Measurements from ENCODE around the gene TRIP12.

The TRIP12 gene

DNA sequence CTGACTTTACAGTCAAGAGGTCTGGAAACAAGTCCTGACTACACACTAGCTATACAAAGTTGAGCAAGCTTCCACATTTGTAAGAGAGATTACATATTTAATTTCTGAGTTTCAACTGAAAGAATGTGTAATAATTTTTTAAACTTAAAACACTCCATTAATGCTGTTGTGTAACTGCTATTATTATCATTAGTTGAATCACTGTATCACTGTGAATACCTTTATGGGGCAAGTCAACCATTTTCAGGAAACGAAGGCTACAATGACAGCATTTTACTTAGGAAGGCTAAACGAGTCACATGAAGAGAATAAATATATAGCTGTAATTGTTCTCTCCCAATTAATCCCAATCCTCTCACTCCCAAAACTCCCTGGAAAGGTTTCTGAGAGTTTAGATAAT lies 46.3 kb downstream of the TRIP12 start:
- DNase-seq (ENCODE audit: low read depth), result no peak
- TF ChIP-seq, protein P1, sequence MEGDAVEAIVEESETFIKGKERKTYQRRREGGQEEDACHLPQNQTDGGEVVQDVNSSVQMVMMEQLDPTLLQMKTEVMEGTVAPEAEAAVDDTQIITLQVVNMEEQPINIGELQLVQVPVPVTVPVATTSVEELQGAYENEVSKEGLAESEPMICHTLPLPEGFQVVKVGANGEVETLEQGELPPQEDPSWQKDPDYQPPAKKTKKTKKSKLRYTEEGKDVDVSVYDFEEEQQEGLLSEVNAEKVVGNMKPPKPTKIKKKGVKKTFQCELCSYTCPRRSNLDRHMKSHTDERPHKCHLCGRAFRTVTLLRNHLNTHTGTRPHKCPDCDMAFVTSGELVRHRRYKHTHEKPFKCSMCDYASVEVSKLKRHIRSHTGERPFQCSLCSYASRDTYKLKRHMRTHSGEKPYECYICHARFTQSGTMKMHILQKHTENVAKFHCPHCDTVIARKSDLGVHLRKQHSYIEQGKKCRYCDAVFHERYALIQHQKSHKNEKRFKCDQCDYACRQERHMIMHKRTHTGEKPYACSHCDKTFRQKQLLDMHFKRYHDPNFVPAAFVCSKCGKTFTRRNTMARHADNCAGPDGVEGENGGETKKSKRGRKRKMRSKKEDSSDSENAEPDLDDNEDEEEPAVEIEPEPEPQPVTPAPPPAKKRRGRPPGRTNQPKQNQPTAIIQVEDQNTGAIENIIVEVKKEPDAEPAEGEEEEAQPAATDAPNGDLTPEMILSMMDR (IDR thresholded peaks at IDR 0.05; ENCODE audit: low read depth, low read length, missing control alignments), result no peak
- H3K4me3 ChIP-seq (ENCODE audit: low read depth, low read length), result no peak overlapping the region

DNA sequence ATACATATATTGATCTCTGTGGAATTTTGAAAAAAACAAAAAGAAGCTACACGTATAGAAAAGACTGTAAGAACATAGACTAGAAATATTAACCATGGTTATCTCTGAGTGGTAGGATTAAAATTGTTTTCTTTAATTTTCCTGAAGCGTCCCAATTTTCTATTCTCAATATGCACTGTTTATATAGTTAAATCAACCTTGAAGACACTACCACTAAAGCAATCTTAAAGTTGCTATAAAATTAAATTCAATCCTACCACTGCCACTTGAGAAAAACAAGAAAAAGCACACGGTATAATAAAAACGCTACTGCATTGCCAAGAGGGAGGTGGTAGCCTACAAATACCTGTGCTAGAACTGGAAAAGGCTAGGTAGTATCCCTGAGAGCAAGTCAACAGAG lies 47.2 kb downstream of the TRIP12 start:
- TF ChIP-seq, protein P1 (IDR thresholded peaks at IDR 0.05; ENCODE audit: low read depth, low read length, missing control alignments), result no peak
- no peak for DNase-seq (ENCODE audit: low read depth)
- H3K4me3 ChIP-seq (ENCODE audit: low read depth, low read length), result no peak overlapping the region

DNA sequence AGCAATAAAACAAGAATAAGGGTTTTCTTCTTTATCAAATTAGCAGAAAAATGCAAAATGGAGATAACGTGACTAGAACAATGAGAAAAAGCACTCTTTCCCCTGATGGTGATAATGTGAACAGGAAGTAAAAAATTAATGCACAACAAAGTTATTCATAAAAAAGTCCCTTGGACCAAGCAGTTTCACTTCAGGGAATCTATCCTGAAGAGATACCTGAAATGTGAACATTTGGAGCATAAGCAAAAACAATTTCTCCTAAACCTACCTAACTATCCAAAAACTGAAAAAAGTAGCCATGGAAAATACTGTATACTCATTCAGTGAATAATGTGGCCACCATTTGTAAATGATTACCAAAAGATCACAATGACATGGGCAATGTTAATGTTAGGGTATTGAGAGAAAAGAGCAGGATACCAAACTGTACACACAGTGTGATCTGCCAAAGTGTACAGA lies 48.7 kb downstream of the TRIP12 start:
- TF ChIP-seq, protein P1 (IDR thresholded peaks at IDR 0.05; ENCODE audit: low read depth, low read length, missing control alignments), result no peak
- no peak overlapping the region for H3K4me3 ChIP-seq (ENCODE audit: low read depth, low read length)
- DNase-seq (ENCODE audit: low read depth), result no peak

DNA sequence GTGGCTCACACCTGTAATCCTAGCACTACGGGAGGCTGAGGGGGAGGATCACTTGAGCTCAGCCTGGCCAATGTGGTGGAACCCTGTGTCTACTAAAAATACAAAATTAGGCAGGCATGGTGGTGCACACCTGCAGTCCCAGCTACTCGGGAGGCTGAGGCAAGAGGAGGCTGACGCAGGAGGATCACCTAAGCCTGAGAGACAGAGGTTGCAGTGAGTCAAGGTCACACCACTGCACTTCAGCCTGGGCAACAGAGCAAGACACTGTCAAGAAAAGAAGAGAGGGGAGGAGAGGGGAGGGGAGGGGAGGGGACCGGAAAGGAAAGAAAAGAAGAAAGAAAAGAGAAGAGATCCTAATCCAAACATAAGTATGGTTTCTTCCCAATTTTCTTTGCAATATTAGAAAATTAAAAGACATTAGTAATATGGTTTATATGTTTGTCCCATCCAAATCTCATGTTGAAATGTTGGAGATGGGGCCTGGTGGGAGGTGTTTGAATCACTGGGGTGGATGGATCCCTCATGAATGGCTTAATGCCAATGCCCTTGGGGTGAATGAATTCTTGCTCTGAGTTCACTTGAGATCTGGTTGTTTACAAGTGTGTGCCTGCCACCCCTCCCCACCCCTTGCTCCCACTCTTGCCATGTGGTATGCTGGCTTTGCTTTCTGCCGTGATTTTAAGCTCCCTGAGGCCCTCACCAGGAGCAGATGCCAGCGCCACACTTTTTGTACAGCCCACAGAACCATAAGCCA lies 50.7 kb downstream of the TRIP12 start:
- DNase-seq (ENCODE audit: low read depth), result no peak
- TF ChIP-seq, protein P1 (IDR thresholded peaks at IDR 0.05; ENCODE audit: low read depth, low read length, missing control alignments), result no peak
- no peak overlapping the region for H3K4me3 ChIP-seq (ENCODE audit: low read depth, low read length)

DNA sequence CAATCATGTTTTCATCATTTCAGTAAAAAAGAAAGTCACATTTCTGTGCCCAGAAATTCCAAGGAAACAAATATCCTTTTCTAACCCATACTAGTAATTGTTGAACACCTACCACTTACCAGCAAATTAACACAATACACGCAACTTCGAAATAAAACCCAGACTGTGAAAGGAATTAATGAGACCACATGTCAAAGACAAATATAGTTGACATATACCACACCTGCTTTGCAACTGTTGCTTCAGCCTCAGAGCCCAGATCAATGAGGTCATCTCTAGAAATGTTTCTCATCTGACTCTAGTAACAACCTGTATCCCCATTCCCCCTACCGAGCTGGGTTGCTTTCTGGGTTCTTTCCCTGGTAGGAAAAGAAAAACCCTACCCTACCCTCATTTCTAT lies 52.6 kb downstream of the TRIP12 start:
- TF ChIP-seq, protein P1 (IDR thresholded peaks at IDR 0.05; ENCODE audit: low read depth, low read length, missing control alignments), result no peak
- H3K4me3 ChIP-seq (ENCODE audit: low read depth, low read length), result no peak overlapping the region
- DNase-seq (ENCODE audit: low read depth), result no peak

DNA sequence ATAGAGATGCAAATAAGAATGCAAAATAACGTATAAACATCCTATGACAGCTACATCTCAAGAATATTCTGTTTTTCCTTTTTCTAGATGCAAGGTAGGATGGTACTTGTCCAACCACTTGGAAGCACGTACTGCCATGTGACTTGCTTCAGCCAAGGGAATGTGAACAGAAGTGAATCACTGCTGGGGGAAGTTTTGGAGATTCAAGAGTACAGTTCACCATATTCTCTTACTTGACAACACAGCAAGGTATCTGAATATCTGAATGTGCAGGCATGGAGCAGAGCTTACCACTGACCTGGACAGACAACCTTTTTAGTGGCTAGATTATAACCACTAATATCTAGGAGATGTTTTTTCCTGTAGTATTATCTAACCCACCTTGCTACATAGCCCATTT lies 53.0 kb downstream of the TRIP12 start:
- DNase-seq (ENCODE audit: low read depth), result no peak
- no peak overlapping the region for H3K4me3 ChIP-seq (ENCODE audit: low read depth, low read length)
- TF ChIP-seq, protein P1 (IDR thresholded peaks at IDR 0.05; ENCODE audit: low read depth, low read length, missing control alignments), result no peak

DNA sequence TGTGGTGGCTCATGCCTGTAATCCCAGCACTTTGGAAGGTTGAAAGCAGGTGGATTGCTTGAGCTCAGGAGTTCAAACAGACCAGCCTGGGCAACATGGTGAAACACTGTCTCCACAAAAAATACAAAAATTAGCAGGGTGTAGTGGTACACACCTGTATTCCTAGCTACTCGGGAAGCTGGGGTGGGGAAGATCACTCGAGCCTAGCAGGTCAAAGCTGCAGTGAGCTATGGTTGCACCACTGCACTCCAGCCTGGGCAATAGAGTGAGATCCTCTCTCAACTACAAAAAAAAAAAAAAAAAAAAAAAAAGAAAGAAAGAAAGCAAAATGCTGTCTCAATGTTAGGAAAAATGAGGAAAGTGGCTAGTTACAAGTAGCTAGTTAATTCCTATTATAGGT lies 56.8 kb downstream of the TRIP12 start:
- TF ChIP-seq, protein P1 (IDR thresholded peaks at IDR 0.05; ENCODE audit: low read depth, low read length, missing control alignments), result no peak
- H3K4me3 ChIP-seq (ENCODE audit: low read depth, low read length), result no peak overlapping the region
- DNase-seq (ENCODE audit: low read depth), result no peak
